Right atrium auricular region (tissue), 2 donors: ENCODE measurements around the gene ARL3. TPM values are rescaled to one million over a fixed set of nuclear protein-coding genes. Genes with fewer than 3 reads are reported as not detected.

Experiments
- DNase-seq: peaks from one replicate; pipeline ENCODE4 v3.0.0-alpha.2; 2019; ENCODE audit warnings: low spot score
- H3K27ac ChIP-seq, 2 donors: fragments of 200-600 bp; sonication (generic); 1 replicate in 1 of 2; 2 replicates in 1 of 2; pipeline ENCODE4 v1.5.1; 2016 to 2019
- H3K27me3 ChIP-seq, 2 donors: fragments of 200-600 bp; sonication (generic); one replicate each; pipeline versions ENCODE4 v1.5.1 to v1.6.0; 2017 to 2019
- H3K36me3 ChIP-seq: fragments of 200-600 bp; sonication (generic); one replicate; pipeline ENCODE4 v1.5.1; 2016
- H3K4me1 ChIP-seq, 2 donors: fragments of 200-600 bp; sonication (generic); one replicate each; pipeline versions ENCODE4 v1.5.1 to v1.6.0; 2017 to 2019
- H3K4me3 ChIP-seq, 2 donors: fragments of 200-600 bp; sonication (generic); 1 replicate in 1 of 2; 2 replicates in 1 of 2; pipeline ENCODE4 v1.5.1; 2017 to 2019; ENCODE audit warnings: mild to moderate bottlenecking in 1 of 2, moderate library complexity in 1 of 2
- H3K9me3 ChIP-seq, 2 donors: fragments of 200-600 bp; sonication (generic); one replicate each; pipeline ENCODE4 v1.5.1; 2019
- CTCF ChIP-seq, 2 donors: fragments of 200-600 bp; sonication (generic); IDR thresholded peaks; one replicate each; pipeline ENCODE4 v1.5.1; 2019; ENCODE audit warnings: antibody characterized with exemption in 2 of 2
- total RNA-seq, 2 donors: library from RNA; depleted of rRNA; stranded (reverse); fragments of >200 nt; gene quantifications; one replicate each; pipeline ENCODE4 v1.1.0, GENCODE V29; 2016

The ARL3 gene
- total RNA-seq, 2 donors from 2014 or later, result 5.7 to 6.4 TPM

GRCh38 chr10:102661658-102662028 lies 52.6 kb downstream of the ARL3 start:
- Histone ChIP-seq H3K27ac (peak overlapping the region in 1 of 2 donors; percentile 13), H3K4me3 (peak overlapping the region in 1 of 2 donors; percentile 6), H3K27me3 (no peaks in the 10 kb centered on the region), H3K36me3 (peaks cover 21% of the 10 kb centered on the region), H3K4me1 (peaks cover 0 to 35% of the 10 kb centered on the region in 2 donors), H3K9me3 (no peaks in the 10 kb centered on the region)
- no peak for DNase-seq
- TF ChIP-seq CTCF (IDR thresholded peaks at IDR 0.05), result no peak

GRCh38 chr10:102660888-102661657 lies 53.1 kb downstream of the ARL3 start:
- H3K4me1 ChIP-seq, result peaks cover 0 to 35% of the 10 kb centered on the region in 2 donors
- no peak for TF ChIP-seq CTCF (IDR thresholded peaks at IDR 0.05)
- no peaks in the 10 kb centered on the region for H3K9me3 ChIP-seq
- no peak for DNase-seq
- no peaks in the 10 kb centered on the region for H3K27me3 ChIP-seq
- peak overlapping the region in 1 of 2 donors; percentile 6 for H3K4me3 ChIP-seq
- H3K27ac ChIP-seq, result peak overlapping the region in 1 of 2 donors; percentile 13
- peaks cover 27% of the 10 kb centered on the region for H3K36me3 ChIP-seq

- Histone ChIP-seq H3K36me3 (peaks cover 46% of the 10 kb centered on the region), H3K27ac (peak overlapping the region; percentile 53 to 58), H3K4me3 (no peak overlapping the region), H3K4me1 (peaks cover 0 to 36% of the 10 kb centered on the region in 2 donors), H3K27me3 (no peaks in the 10 kb centered on the region), H3K9me3 (no peaks in the 10 kb centered on the region)
- no peak for TF ChIP-seq CTCF (IDR thresholded peaks at IDR 0.05)
- no peak for DNase-seq
These were observed 55.4 kb downstream of the ARL3 start for GRCh38 chr10:102658802-102659201.

GRCh38 chr10:102657984-102658724 lies 56.0 kb downstream of the ARL3 start:
- no peak for DNase-seq
- Histone ChIP-seq H3K27ac (peak overlapping the region; percentile 53 to 58), H3K4me3 (no peak overlapping the region), H3K4me1 (peaks cover 0 to 43% of the 10 kb centered on the region in 2 donors), H3K9me3 (no peaks in the 10 kb centered on the region), H3K36me3 (peaks cover 52% of the 10 kb centered on the region), H3K27me3 (no peaks in the 10 kb centered on the region)
- TF ChIP-seq CTCF (IDR thresholded peaks at IDR 0.05), result no peak

GRCh38 chr10:102657451-102657850 lies 56.7 kb downstream of the ARL3 start:
- H3K27me3 ChIP-seq, result no peaks in the 10 kb centered on the region
- DNase-seq, result no peak
- peaks cover 59% of the 10 kb centered on the region for H3K36me3 ChIP-seq
- peaks cover 0 to 48% of the 10 kb centered on the region in 2 donors for H3K4me1 ChIP-seq
- H3K27ac ChIP-seq, result peak overlapping the region; percentile 53 to 58
- no peak overlapping the region for H3K4me3 ChIP-seq
- no peaks in the 10 kb centered on the region for H3K9me3 ChIP-seq
- no peak for TF ChIP-seq CTCF (IDR thresholded peaks at IDR 0.05)
